Ovary (tissue), 3 donors: ENCODE measurements around the gene NFKBIL1.
A peak's percentile ranks its signal among the peaks of the same experiment; 100 is the strongest.

Source experiments
- CTCF ChIP-seq, 3 donors: fragments of 450-650 bp in 2 of 3; fragments of 200-600 bp in 1 of 3; IDR thresholded peaks; one replicate each; pipeline versions ENCODE4 v1.5.1 to v1.8.0; 2016 to 2022; ENCODE audit warnings: antibody characterized with exemption in 3 of 3, mild to moderate bottlenecking in 1 of 3
- EP300 ChIP-seq: sonication (generic); formaldehyde crosslinking; IDR thresholded peaks from one replicate; pipeline ENCODE4 v1.6.1; 2017; ENCODE audit warnings: antibody characterized with exemption
- POLR2A ChIP-seq: fragments of 450-650 bp; IDR thresholded peaks from one replicate; pipeline ENCODE4 v1.6.1; 2017; ENCODE audit warnings: antibody characterized with exemption, mild to moderate bottlenecking, moderate library complexity
- donor health status: DM: no; HTN: no; CAD: no.

- TF ChIP-seq CTCF (IDR thresholded peaks at IDR 0.05) = no peak
- TF ChIP-seq EP300 = no peak
- peak; percentile 63 for TF ChIP-seq POLR2A
Measured at GRCh38 chr6:31546958-31547726, at the start of gene NFKBIL1.
